HFFc6 (cell line): ENCODE data around the gene CAT. TPM values are rescaled to one million over a fixed set of nuclear protein-coding genes. Genes with fewer than 3 reads are reported as not detected.

Experiments used
- DNase-seq: peaks from one replicate; pipeline ENCODE4 v3.0.0-alpha.2; 2018
- H3K27ac Mint-ChIP-seq: 2 replicates; pipeline ENCODE4 v1.8.0; 2020; ENCODE audit warnings: mild to moderate bottlenecking, mixed read lengths
- H3K27me3 Mint-ChIP-seq: 2 replicates; pipeline ENCODE4 v1.8.0; 2021; ENCODE audit warnings: mild to moderate bottlenecking, moderate library complexity, mixed read lengths; ENCODE audit not compliant: insufficient read depth
- H3K36me3 Mint-ChIP-seq: 2 replicates; pipeline ENCODE4 v1.8.0; 2021; ENCODE audit warnings: low read depth, mixed read lengths
- H3K4me1 Mint-ChIP-seq: 2 replicates; pipeline ENCODE4 v1.8.0; 2020; ENCODE audit warnings: low read depth, mixed read lengths
- H3K4me3 Mint-ChIP-seq: 2 replicates; pipeline ENCODE4 v1.8.0; 2020; ENCODE audit warnings: mild to moderate bottlenecking, moderate library complexity, mixed read lengths
- H3K9me3 Mint-ChIP-seq: 2 replicates; pipeline ENCODE4 v1.8.0; 2020; ENCODE audit warnings: mild to moderate bottlenecking, mixed read lengths
- CTCF ChIP-seq: fragments of 200-600 bp; sonication (generic); IDR thresholded peaks from 2 replicates; pipeline ENCODE4 v1.5.0; 2021; ENCODE audit warnings: antibody characterized with exemption, mild to moderate bottlenecking
- total RNA-seq, 6 experiments: library from RNA; stranded (reverse); fragmentation: NEBNext Ultra II Directional; extraction: Animal tissue kit (Norgen Biotek cat#: 25700); gene quantifications; 2 replicates in 1 of 6; 3 replicates in 5 of 6; pipeline ENCODE4 v1.2.3, GENCODE V29; 2021

The CAT gene
- total RNA-seq, 6 experiments from 2014 or later, result 36.7 to 47.4 (median 42.9) TPM

- no peak for TF ChIP-seq CTCF
- no peak overlapping the region for H3K27ac Mint-ChIP-seq
- H3K27me3 Mint-ChIP-seq, result no peaks in the 10 kb centered on the region
- no peaks in the 10 kb centered on the region for H3K4me1 Mint-ChIP-seq
- H3K36me3 Mint-ChIP-seq, result peaks cover 45% of the 10 kb centered on the region
- no peak for DNase-seq
- no peaks in the 10 kb centered on the region for H3K9me3 Mint-ChIP-seq
- H3K4me3 Mint-ChIP-seq, result no peak overlapping the region
Observed at GRCh38 chr11:34458525-34458924, 19.8 kb downstream of the CAT start.

- TF ChIP-seq CTCF, result no peak
- H3K36me3 Mint-ChIP-seq, result peaks cover 56% of the 10 kb centered on the region
- DNase-seq, result no peak
- no peak overlapping the region for H3K27ac Mint-ChIP-seq
- H3K4me3 Mint-ChIP-seq, result no peak overlapping the region
- no peaks in the 10 kb centered on the region for H3K9me3 Mint-ChIP-seq
- H3K4me1 Mint-ChIP-seq, result no peaks in the 10 kb centered on the region
- H3K27me3 Mint-ChIP-seq, result no peaks in the 10 kb centered on the region
Observed at GRCh38 chr11:34459507-34460162, 20.9 kb downstream of the CAT start.

GRCh38 chr11:34460278-34460677 lies 21.5 kb downstream of the CAT start:
- no peaks in the 10 kb centered on the region for H3K27me3 Mint-ChIP-seq
- H3K4me3 Mint-ChIP-seq, result no peak overlapping the region
- H3K4me1 Mint-ChIP-seq, result no peaks in the 10 kb centered on the region
- no peak overlapping the region for H3K27ac Mint-ChIP-seq
- peaks cover 56% of the 10 kb centered on the region for H3K36me3 Mint-ChIP-seq
- H3K9me3 Mint-ChIP-seq, result no peaks in the 10 kb centered on the region
- DNase-seq, result no peak
- TF ChIP-seq CTCF, result no peak

GRCh38 chr11:34461215-34461614 lies 22.5 kb downstream of the CAT start:
- no peak for TF ChIP-seq CTCF
- no peak overlapping the region for H3K4me3 Mint-ChIP-seq
- DNase-seq, result no peak
- H3K9me3 Mint-ChIP-seq, result peaks cover 8% of the 10 kb centered on the region
- H3K27ac Mint-ChIP-seq, result no peak overlapping the region
- H3K4me1 Mint-ChIP-seq, result no peaks in the 10 kb centered on the region
- peaks cover 56% of the 10 kb centered on the region for H3K36me3 Mint-ChIP-seq
- H3K27me3 Mint-ChIP-seq, result no peaks in the 10 kb centered on the region

- Mint-ChIP-seq H3K27ac (no peak overlapping the region), H3K9me3 (peaks cover 21% of the 10 kb centered on the region), H3K4me3 (no peak overlapping the region), H3K27me3 (no peaks in the 10 kb centered on the region), H3K4me1 (no peaks in the 10 kb centered on the region), H3K36me3 (peaks cover 56% of the 10 kb centered on the region)
- DNase-seq, result no peak
- TF ChIP-seq CTCF, result no peak
Observed at GRCh38 chr11:34464591-34465051, 25.9 kb downstream of the CAT start.
